Airway epithelial cell (primary cell): ENCODE data around the gene DDX3Y. TPM values are rescaled to one million over a fixed set of nuclear protein-coding genes. Genes with fewer than 3 reads are reported as not detected.

Experiments
- total RNA-seq: library from RNA; depleted of rRNA; stranded (reverse); fragments of >200 nt; gene quantifications from 2 replicates; pipeline ENCODE4 v1.2.3, GENCODE V29; 2015

The DDX3Y gene
- total RNA-seq = not detected in 2 replicates

GRCh38 chrY:12904618-12905516, at the start of gene DDX3Y:
DDX3Y (plus strand) TSS chrY:12904868; CDS start chrY:12904937, 69 bp downstream.

Other genes starting within 250 kb of the DDX3Y start
- gene USP9Y, start 203.6 kb upstream of the DDX3Y start, total RNA-seq = not detected in 2 replicates